ENCODE data around the gene ASB4.
"Not testable (repeated sequence)": the region's sequence is repeated elsewhere in the genome, so short reads cannot be mapped to it uniquely, and the experiment has no call there.

ASB4 gene

GRCh38 chr7:95485391-95486123 is at the start of gene ASB4:
TSS of gene ASB4 (plus strand) at chr7:95485943. CDS start at chr7:95485972, 29 bp downstream.
- no peak for DNase-seq

- DNase-seq, result no peak
Measured at GRCh38 chr7:95436407-95436806, 49.3 kb upstream of the ASB4 start.

- DNase-seq, result no peak
Measured at GRCh38 chr7:95440394-95441038, 45.2 kb upstream of the ASB4 start.

DNA sequence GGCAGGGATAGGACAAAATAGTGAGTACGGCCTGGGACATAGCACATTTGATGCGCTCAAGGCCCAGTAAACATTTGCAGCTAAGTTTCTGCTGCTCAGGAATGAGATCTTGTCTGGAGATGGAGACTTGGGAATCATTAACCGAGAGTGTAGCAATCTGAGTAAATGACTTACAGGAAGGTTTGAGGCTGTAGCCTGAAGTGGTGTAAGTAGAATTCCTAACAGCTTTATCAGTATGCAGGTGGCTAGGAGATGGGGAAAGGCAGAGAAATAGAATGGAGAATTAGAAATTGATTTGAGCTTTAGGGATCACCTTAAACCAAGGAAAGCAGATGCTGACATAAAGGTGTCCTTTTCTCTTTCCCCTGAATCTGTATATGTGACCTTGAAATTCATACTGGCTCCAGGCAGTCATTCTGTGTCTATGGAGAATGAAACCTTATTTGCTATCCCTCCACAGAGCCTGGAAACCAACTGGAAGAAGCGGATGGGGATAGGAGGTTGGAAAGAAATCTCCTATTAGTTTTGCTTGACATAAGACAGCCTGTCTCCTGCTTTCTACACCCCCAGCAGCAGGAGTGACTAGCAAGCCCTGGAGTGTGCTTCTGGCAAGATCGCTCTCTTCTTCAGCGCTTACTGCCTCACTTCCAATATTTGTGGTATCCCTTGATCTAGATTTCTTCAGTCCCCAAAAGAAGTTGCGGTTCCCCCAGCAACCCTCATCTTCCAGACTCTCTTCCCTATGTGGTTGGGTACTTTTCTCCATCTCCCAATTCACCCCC is 44.5 kb upstream of the ASB4 start:
- DNase-seq, result no peak

- no peak for DNase-seq
Measured at GRCh38 chr7:95444796-95445195, 40.9 kb upstream of the ASB4 start.

GRCh38 chr7:95446618-95447017 is 39.1 kb upstream of the ASB4 start:
- DNase-seq, result no peak

DNA sequence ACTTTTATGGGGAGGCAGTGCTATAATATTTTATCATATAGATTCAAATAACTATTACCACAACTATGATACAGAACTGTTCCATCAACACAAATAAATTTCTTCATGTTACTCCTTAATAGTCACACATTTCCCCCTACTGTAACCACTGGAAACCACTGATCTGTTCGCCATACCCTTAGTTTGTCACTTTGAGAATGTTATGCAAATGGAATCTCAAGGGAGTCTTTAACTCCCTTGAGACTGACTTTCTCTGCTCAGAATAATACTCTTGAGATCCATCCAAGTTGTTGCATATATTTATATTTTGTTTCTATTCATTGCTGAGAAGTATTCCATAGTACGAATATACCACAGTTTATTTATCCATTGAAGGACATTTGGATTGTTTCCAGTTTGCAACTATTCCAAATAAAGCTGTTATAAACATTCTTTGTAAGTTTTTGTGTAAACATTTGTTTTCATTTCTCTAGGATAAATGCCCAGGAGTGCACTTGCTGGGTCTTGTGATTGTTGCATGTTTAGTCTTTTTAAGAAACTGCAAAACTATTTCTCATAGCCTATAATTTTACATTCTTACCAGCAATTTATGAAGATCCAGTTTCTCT is 31.2 kb upstream of the ASB4 start:
- no peak for DNase-seq

DNA sequence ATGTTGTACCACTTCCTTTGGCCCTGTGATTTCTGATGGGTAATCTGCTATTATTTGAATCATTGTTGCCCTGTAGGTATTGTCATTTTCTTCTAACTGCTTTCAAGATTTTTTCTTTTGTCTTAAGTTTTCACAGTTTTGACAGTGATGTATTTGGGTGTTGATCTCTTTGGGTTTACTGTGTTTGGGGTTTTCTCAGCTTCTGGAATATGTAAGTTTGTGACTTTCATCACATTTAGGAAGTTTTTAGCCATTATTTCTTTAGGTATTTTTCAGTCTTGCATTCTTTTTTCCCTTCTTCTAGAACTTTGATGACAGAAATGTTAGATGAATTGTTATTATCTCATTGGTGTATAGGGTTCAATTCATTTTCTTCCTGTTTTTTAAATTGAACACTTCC is 27.8 kb upstream of the ASB4 start:
- DNase-seq, result no peak

- DNase-seq, result not testable (repeated sequence)
Measured at GRCh38 chr7:95460653-95461052, 25.1 kb upstream of the ASB4 start.

DNA sequence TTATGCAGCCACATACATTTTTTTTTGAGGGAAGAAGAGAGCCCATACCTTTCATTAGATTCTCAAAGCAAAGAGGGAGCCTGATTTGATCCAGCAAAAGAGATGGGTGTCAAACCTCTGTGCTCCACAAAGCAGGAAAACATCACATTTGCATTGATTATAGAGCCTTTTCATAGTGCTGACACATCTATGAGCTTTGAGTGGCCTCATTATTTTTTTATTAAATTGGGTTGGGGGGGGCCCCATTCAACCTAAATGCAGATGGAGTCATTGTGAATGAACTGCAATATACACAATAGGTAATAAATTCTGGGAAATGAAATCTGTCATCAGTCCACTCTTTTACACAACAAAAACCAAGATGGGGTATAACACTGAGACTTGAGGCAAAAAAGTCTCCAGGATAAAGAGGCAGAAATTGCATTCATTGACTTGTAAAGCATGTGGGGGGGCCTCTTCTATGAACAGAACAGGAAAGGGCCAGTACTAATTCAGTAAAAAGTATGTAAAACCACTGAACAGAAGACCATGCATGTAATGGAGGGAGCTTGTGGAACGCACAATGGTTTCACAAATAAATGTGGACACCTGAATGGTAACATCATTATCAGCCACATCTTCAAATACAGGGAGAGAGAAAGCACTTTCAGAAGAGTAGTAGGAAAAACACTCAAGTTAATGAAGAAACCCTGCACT is 17.7 kb upstream of the ASB4 start:
- DNase-seq, result no peak

DNA sequence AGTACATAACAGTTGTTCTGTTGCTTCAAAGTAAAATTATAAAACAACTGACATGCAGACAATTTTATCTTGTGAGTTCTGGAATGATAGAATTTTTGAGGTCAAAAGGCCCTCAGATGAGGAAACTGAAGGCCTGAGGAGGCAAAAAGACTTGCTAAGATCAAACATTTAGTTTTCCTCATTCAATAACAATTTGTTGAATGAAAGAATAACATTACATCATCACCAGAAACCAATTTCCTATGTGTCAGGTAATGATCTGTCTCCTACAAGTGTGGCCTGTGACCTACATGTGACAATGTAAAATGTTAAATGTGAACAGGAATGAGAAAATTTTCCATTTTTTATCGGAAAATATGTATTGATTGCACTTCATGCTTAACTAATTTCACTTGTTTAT is 16.6 kb upstream of the ASB4 start:
- no peak for DNase-seq

- DNase-seq, result peak; percentile 90
Measured at GRCh38 chr7:95469848-95470247, 15.9 kb upstream of the ASB4 start.

- DNase-seq, result peak; percentile 71
Measured at GRCh38 chr7:95470452-95470851, 15.3 kb upstream of the ASB4 start.

DNA sequence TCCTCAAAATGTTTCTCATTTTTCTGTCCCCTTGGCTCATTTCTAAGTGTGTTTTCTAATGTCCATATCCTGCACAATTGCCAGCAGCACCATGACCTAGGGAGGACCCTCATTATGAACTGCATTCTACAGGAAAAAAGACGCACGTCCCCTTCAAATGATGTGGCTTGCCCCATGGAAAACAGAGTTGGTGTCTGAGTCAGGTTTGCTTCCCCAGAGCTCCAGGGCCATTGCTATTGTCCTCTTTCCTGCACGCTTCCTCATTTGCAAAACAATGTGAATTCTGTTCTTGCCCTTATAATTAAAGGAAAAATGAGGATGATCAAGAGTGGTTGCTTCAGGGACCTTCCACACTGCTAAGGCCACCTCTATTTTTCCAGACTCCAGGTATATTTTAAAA is 14.7 kb upstream of the ASB4 start:
- DNase-seq, result no peak

GRCh38 chr7:95472581-95473161 is 13.1 kb upstream of the ASB4 start:
- peak; percentile 35 for DNase-seq

GRCh38 chr7:95473276-95473985 is 12.3 kb upstream of the ASB4 start:
- peak; percentile 88 for DNase-seq

DNA sequence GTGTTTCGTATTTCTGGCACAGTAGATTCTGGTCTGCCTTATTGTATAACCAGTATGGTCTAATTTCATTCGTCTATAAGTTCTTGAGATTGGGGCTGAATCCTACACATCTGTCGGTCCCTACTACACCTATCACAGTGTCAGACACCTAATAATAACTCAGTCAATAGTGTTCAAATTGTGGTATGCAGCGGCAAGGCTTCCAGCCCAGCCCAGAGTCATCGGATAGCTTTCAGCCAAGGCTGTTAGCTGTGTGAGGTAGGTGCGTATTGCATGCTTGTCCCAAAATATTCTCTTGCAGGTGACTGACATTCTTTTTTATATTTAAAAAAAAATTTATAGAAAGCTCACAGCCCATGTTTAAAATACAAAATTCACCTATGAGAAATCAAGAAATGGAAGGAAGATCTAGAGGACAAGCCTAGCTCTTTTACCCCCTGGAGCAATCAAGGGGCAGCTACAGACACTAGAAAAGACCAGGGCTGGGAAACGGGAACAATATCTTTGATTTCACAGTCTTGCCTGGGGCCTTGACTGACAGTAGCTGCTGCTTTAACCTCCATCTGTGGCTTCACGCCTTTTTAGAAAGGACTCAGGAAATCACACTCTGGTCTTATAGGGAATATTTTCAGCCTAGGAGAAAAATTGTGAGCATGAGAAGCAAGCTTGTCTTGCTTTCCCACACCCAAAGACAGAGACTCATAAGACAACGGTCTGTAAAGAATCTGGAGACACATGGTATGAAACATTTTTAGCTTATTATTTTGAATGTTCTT is 9.5 kb upstream of the ASB4 start:
- no peak for DNase-seq

DNA sequence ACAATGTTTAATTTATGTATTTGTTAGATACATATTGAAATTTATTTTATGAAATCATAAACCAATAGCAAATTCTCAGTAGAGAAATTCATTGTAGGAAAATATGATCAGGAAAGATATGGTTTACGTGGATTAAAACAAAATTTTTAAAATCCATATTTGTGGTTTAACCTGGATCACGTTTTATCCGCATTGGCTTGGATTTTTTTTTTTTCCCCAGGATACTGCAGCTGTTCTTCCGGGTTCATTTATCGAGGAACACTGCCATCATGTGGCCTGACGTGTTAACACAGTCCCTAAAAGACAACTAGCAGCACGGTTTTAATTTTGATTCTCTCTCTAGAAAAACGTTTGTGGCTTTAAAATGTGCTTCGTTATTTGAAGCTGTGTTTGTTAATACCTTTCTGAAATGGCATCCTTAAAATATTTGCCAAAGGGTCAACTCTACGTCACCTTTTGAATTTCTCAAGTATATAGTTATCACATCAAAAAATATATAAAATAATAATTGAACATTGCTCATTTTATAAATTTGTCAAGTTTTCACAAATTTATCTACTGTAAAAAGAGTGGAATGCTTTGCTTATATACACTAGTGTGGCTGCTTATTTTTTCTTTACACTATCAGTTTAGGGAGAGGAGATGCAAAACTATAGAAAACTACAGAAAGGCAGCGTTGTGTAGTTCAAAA is 8.7 kb upstream of the ASB4 start:
- DNase-seq, result peak; percentile 83

GRCh38 chr7:95478272-95479037 is 7.3 kb upstream of the ASB4 start:
- peak; percentile 21 for DNase-seq
